Choroid plexus epithelial cell (primary cell): Measurements from ENCODE around the gene SELENOO.

Source experiments
- DNase-seq: peaks from one replicate; pipeline ENCODE4 v3.0.0-alpha.2; 2010; ENCODE audit warnings: low read depth
- H3K4me3 ChIP-seq: 2 replicates; pipeline ENCODE4 v1.5.1; 2011; ENCODE audit warnings: low read depth, mild to moderate bottlenecking, control low read depth, low read length, moderate library complexity
- CTCF ChIP-seq: conservative IDR thresholded peaks from 2 replicates; pipeline ENCODE4 v1.5.1; 2011; ENCODE audit warnings: low read depth, mild to moderate bottlenecking, control low read depth, inconsistent platforms, low read length, moderate library complexity

Gene SELENOO

GRCh38 chr22:50173983-50174355 is 26.8 kb upstream of the SELENOO start:
- no peak overlapping the region for H3K4me3 ChIP-seq
- TF ChIP-seq CTCF = no peak
- DNase-seq = no peak

GRCh38 chr22:50174382-50175190 is 26.2 kb upstream of the SELENOO start:
- no peak for TF ChIP-seq CTCF
- H3K4me3 ChIP-seq = no peak overlapping the region
- DNase-seq = no peak

- H3K4me3 ChIP-seq = no peak overlapping the region
- no peak for DNase-seq
- no peak for TF ChIP-seq CTCF
These were observed 25.7 kb upstream of the SELENOO start for GRCh38 chr22:50175191-50175461.

- TF ChIP-seq CTCF = no peak
- no peak for DNase-seq
- no peak overlapping the region for H3K4me3 ChIP-seq
These were observed 24.6 kb upstream of the SELENOO start for GRCh38 chr22:50175921-50176849.

- DNase-seq = no peak
- no peak overlapping the region for H3K4me3 ChIP-seq
- TF ChIP-seq CTCF = no peak
These were observed 23.8 kb upstream of the SELENOO start for GRCh38 chr22:50176850-50177536.

- DNase-seq = no peak
- H3K4me3 ChIP-seq = no peak overlapping the region
- TF ChIP-seq CTCF = no peak
These were observed 23.0 kb upstream of the SELENOO start for GRCh38 chr22:50177537-50178470.
